PC-9 (cell line): ENCODE results near the gene ARID5B. TPM values are rescaled to one million over a fixed set of nuclear protein-coding genes. Genes with fewer than 3 reads are reported as not detected.

Experiments used
- BruUV-seq: library from RNA; stranded (reverse); fragments of 400-500 nt; replicated peaks from 2 replicates; lab custom pipeline; 2021; lab: Mats Ljungman, UMichigan
- CTCF ChIA-PET: fragments of 300-600 bp; sonication (Branson Sonifier 250); formaldehyde crosslinking; loops from one replicate; lab custom pipeline; 2022; ENCODE audit warnings: antibody characterized with exemption; lab: Charles Lee
- POLR2A ChIA-PET: fragments of 300-600 bp; sonication (Branson Sonifier 250); formaldehyde crosslinking; loops from one replicate; lab custom pipeline; 2022; ENCODE audit warnings: antibody characterized with exemption; ENCODE audit not compliant: unreplicated experiment; lab: Charles Lee
- DNase-seq, 2 experiments: peaks; one replicate each; pipeline versions ENCODE4 v3.0.0 to v3.0.0-alpha.2; 2015 to 2022; ENCODE audit warnings: mixed read lengths in 1 of 2
- H2AFZ ChIP-seq: fragments of 200-600 bp; sonication (generic); 2 replicates; pipeline ENCODE4 v1.8.1; 2017; ENCODE audit warnings: antibody characterized with exemption
- H3F3A ChIP-seq: fragments of 200-600 bp; sonication (generic); 2 replicates; pipeline ENCODE4 v1.8.1; 2017; ENCODE audit warnings: antibody characterized with exemption, mild to moderate bottlenecking, low read depth; ENCODE audit not compliant: insufficient read depth
- H3K27ac ChIP-seq: fragments of 200-600 bp; sonication (generic); 2 replicates; pipeline ENCODE4 v1.6.1; 2016; ENCODE audit warnings: mixed run types
- H3K27me3 ChIP-seq: fragments of 200-600 bp; sonication (generic); 2 replicates; pipeline ENCODE4 v1.6.1; 2016; ENCODE audit warnings: low read depth, mixed run types; ENCODE audit not compliant: insufficient read depth
- H3K36me3 ChIP-seq: fragments of 200-600 bp; sonication (generic); 2 replicates; pipeline ENCODE4 v1.6.1; 2016; ENCODE audit warnings: low read depth, mixed run types
- H3K4me1 ChIP-seq: fragments of 200-600 bp; sonication (generic); replicated peaks from 2 replicates; pipeline ENCODE4 v1.6.1; 2016; ENCODE audit warnings: mixed run types; ENCODE audit not compliant: insufficient read depth
- H3K4me2 ChIP-seq: fragments of 200-600 bp; sonication (generic); 2 replicates; pipeline ENCODE4 v1.6.1; 2017; ENCODE audit warnings: mixed run types
- H3K4me3 ChIP-seq: fragments of 200-600 bp; sonication (generic); 2 replicates; pipeline ENCODE4 v1.6.1; 2016; ENCODE audit warnings: mixed run types
- H3K79me2 ChIP-seq: fragments of 200-600 bp; sonication (generic); 2 replicates; pipeline ENCODE4 v1.6.1; 2017; ENCODE audit warnings: low read depth, mixed run types
- H3K9me2 ChIP-seq: fragments of 200-600 bp; sonication (generic); 2 replicates; pipeline ENCODE4 v1.8.1; 2017; ENCODE audit warnings: mild to moderate bottlenecking; ENCODE audit not compliant: insufficient read depth
- H3K9me3 ChIP-seq: fragments of 200-600 bp; sonication (generic); 2 replicates; pipeline ENCODE4 v1.8.1; 2016; ENCODE audit warnings: low read depth; ENCODE audit not compliant: insufficient read depth
- H4K20me1 ChIP-seq: fragments of 200-600 bp; sonication (generic); 2 replicates; pipeline ENCODE4 v1.8.1; 2017; ENCODE audit not compliant: insufficient read depth
- CTCF ChIP-seq: fragments of 200-600 bp; sonication (generic); conservative IDR thresholded peaks from 2 replicates; pipeline ENCODE4 v1.6.1; 2017; ENCODE audit warnings: mixed run types, antibody characterized with exemption, mild to moderate bottlenecking, moderate library complexity
- EZH2 ChIP-seq: fragments of 200-600 bp; sonication (generic); IDR thresholded peaks from 2 replicates; pipeline ENCODE4 v1.8.0; 2017; ENCODE audit warnings: antibody characterized with exemption, low read depth
- intact Hi-C: fragments of 100-400 bp; cut with micrococcal nuclease; formaldehyde crosslinking; loops from one replicate; pipeline ENCODE4 v1.10.0; 2022; ENCODE audit not compliant: unreplicated experiment
- total RNA-seq: library from RNA; stranded (reverse); gene quantifications from 2 replicates; pipeline ENCODE4 v1.2.3, GENCODE V29; 2021

ARID5B gene
- total RNA-seq, 1 experiment from 2014 or later = 7.4 TPM

- Histone ChIP-seq H3K36me3 (peaks cover 4% of the 10 kb centered on the region), H3K9me3 (0 out of 2 replicates have a peak, but pooled peaks cover 8% of the 10 kb centered on the region), H3K4me3 (no peak overlapping the region), H3K27ac (no peak overlapping the region), H3K79me2 (no peaks in the 10 kb centered on the region), H3K9me2 (no peaks in the 10 kb centered on the region), H2AFZ (no peak overlapping the region), H3K4me1 (no peaks in the 10 kb centered on the region; the same call in 1 of the 2 replicates), H3K4me2 (no peak overlapping the region), H3F3A (peaks cover 9% of the 10 kb centered on the region; the same call in 1 of the 2 replicates), H3K27me3 (no peaks in the 10 kb centered on the region), H4K20me1 (0 out of 2 replicates have a peak, but pooled peaks cover under 1% of the 10 kb centered on the region)
- DNase-seq = no peak
- CTCF ChIA-PET = no interaction called here
- intact Hi-C loops = no loop called here
- POLR2A ChIA-PET = interaction anchor here (0.6 kb wide), 1 partner anchor 30 kb away, joined by 20 read pairs; no protein-coding TSS in a partner anchor
- BruUV-seq = no TSS peak
- TF ChIP-seq EZH2 (no peak), CTCF (no peak)
These were observed 28.1 kb downstream of the ARID5B start for GRCh38 chr10:61929555-61929954.

DNA sequence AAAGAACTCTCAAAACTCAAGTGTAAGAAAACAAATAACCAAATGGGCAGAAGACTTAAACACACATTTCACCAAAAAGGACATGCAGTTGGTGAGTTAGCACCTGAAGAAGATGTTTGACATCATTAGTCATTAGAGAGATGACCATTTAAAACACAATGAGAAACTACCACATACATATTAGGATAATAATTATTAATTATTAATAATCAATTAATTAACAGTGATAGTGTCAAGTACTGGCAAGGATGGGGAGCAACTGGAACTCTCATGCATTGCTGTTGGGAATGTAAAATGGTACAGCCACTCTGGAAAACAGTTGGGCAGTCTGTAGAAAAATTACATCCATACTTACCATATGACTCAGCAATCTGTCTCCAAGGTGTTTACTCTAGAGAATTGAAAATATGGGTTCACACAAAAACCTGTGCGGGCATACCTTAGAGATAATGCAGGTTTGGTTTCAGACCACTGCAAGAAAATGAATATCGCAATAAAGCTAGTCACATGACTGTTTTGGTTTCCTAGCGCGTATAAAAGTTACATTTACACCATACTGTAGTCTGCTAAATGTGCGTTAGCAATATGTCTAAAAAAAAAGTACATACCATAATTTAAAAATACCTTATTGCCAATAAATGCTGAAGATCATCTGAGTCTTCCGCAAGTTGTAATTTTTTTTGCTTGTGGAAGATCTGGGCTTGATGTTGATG lies 30.3 kb downstream of the ARID5B start:
- CTCF ChIA-PET = interaction anchor here (0.6 kb wide), 1 partner anchor 11 kb away, joined by 3 read pairs; no protein-coding TSS in a partner anchor
- H3K4me3 ChIP-seq = no peak overlapping the region
- H3K4me1 ChIP-seq = no peaks in the 10 kb centered on the region; the same call in none of the 2 replicates
- H3K9me2 ChIP-seq = no peaks in the 10 kb centered on the region
- DNase-seq = peak; percentile 22 to 54
- no peaks in the 10 kb centered on the region for H3K79me2 ChIP-seq
- H3F3A ChIP-seq = peaks cover 9% of the 10 kb centered on the region; the same call in 1 of the 2 replicates
- intact Hi-C loops = no loop called here
- POLR2A ChIA-PET = interaction anchor here (0.6 kb wide), 1 partner anchor 35 kb away, joined by 3 read pairs; no protein-coding TSS in a partner anchor
- H3K9me3 ChIP-seq = 0 out of 2 replicates have a peak, but pooled peaks cover 8% of the 10 kb centered on the region
- H3K27me3 ChIP-seq = no peaks in the 10 kb centered on the region
- H2AFZ ChIP-seq = no peak overlapping the region
- TF ChIP-seq CTCF (no peak), EZH2 (no peak)
- H4K20me1 ChIP-seq = no peaks in the 10 kb centered on the region
- H3K36me3 ChIP-seq = peaks cover 4% of the 10 kb centered on the region; the same call in 1 of the 2 replicates
- H3K4me2 ChIP-seq = no peak overlapping the region
- no TSS peak for BruUV-seq
- H3K27ac ChIP-seq = no peak overlapping the region

GRCh38 chr10:61933859-61934555 lies 32.5 kb downstream of the ARID5B start:
- Histone ChIP-seq H3K4me1 (peaks cover 22% of the 10 kb centered on the region), H3K27ac (no peak overlapping the region), H3K4me2 (no peak overlapping the region), H3F3A (peaks cover 29% of the 10 kb centered on the region), H3K9me3 (0 out of 2 replicates have a peak, but pooled peaks cover 8% of the 10 kb centered on the region), H3K27me3 (no peaks in the 10 kb centered on the region), H3K36me3 (peaks cover 4% of the 10 kb centered on the region; the same call in 1 of the 2 replicates), H2AFZ (no peak overlapping the region), H3K79me2 (no peaks in the 10 kb centered on the region), H4K20me1 (no peaks in the 10 kb centered on the region), H3K9me2 (no peaks in the 10 kb centered on the region), H3K4me3 (no peak overlapping the region)
- TF ChIP-seq EZH2 (no peak), CTCF (no peak)
- intact Hi-C loops = no loop called here
- no TSS peak for BruUV-seq
- POLR2A ChIA-PET = no interaction called here
- CTCF ChIA-PET = no interaction called here
- DNase-seq = no peak
